GM19238 (cell line): ENCODE measurements around the gene PLD3.

Experiments used
- DNase-seq: peaks from one replicate; pipeline ENCODE4 v3.0.0; 2011; ENCODE audit warnings: low spot score; ENCODE audit not compliant: insufficient read length

Gene PLD3

DNA sequence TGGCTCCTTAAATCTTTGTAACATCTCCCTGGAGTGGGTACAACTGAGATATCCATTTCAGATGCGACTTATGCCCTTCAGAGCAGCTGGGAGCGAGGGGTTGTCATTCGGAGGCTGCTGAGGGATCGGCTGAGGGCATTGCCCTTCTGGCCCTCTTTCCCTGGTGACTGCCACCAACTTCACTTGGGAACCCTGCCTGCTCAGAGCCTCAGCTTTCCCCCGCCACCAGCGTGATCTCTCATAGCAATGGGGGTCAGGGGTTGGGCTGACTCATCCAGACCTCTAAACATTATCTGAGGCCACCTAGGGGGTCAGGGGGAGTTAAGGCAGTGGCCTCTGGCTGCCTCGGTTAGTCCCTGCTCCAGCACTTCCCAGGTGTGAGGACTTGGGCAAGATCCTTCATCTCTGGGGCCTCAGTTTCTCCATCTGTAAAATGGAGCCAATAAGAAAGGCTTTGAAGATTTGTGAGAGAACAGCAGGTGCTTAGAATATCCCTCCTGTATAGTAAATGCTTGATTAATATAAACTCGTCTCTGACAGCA is 63.5 kb downstream of the PLD3 start:
- DNase-seq, result no peak

GRCh38 chr19:40412866-40413265 is 64.4 kb downstream of the PLD3 start:
- no peak for DNase-seq

- no peak for DNase-seq
These were observed 64.9 kb downstream of the PLD3 start, which contains the start of gene PRX for GRCh38 chr19:40413291-40413845. Gene PRX (minus strand): TSS chr19:40413378. CDS start chr19:40407932, 5,446 bp downstream.

GRCh38 chr19:40414542-40415535 is 66.3 kb downstream of the PLD3 start:
- DNase-seq, result no peak

DNA sequence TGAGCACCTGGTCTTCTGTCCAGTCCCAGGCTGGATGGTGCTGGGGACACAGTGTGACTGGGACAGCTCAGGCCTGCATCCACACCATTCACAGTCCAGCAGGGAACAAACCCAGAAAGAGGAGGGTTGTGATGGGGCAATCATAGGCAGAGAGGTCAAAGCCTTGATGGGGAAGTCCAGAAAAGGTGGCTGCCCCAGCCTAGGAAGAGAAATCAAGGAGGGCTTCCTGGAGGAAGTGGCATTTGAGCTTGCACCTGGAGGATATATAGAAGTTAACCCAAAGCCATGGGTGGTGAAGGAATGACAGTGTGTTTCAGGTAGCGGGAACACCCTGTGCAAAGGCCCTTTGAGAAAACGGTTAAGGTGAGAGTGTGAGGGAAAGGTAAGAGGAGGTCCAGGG is 67.3 kb downstream of the PLD3 start:
- DNase-seq, result no peak

- no peak for DNase-seq
These were observed 68.6 kb downstream of the PLD3 start for GRCh38 chr19:40416918-40417642.

DNA sequence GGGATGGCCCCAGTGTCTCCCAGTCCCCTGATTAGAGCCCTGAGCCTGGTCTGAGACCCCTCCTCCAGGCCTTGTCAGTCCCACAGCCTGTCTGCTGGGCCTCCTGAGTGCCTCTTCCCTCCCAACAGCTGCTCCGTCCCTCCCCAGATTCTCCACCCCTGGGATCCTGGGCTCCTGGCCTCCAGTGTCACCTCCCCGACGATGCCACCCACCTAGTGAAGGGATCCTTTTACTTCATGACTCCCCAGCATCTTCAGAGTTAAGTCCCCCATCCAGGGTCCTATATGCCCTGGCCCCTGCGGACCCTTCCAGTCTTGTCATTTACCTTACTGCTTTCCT is 69.1 kb downstream of the PLD3 start:
- no peak for DNase-seq

DNA sequence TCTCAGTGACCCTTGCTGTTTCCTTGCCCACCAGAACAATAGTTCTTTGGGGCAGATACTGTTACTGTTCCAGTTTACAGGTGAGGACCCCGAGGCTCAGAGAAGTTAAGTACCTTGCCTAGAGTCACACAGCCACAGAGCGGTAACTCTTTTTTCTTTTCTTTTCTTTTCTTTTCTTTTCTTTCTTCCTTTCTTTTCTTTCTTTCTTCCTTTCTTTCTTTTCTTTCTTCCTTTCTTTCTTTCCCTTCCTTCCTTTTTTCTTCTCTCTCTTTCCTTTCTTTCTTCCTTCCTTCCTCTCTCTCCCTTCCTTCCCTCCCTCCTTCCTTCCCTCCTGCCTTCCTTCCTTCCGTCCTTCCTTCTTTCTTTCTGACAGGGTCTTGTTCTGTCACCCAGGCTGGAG is 69.5 kb downstream of the PLD3 start:
- no peak for DNase-seq

DNA sequence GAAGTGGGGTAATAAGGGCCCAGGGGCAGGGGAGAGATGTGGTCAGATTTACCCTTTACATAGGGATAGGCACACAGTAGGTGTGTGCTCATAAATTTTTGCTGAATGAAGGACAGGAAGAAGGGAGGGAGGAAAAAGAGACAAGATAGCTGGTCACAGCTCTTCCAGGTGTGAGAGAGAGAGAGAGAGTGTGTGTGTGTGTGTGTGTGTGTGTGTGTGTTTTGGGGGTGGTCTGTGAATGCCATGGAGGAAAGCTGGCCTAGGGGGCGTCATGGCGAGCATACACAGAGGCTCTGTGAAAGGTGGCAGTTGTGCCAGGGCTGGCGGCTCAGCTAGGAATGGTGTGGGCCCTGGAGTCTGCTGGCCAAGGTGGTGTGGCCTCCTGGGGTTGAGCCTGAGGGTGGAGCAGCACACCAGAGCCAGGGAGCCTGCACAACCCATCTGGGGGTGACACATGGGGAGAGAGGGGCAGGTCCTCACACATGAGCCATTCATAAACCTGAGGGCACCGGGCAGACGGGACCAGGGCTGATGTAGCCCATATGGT is 70.6 kb downstream of the PLD3 start:
- DNase-seq, result no peak

GRCh38 chr19:40419780-40420179 is 71.3 kb downstream of the PLD3 start:
- DNase-seq, result no peak

GRCh38 chr19:40420451-40420765 is 71.9 kb downstream of the PLD3 start:
- no peak for DNase-seq

GRCh38 chr19:40420766-40421765 is 72.6 kb downstream of the PLD3 start:
- DNase-seq, result peak; percentile 69

DNA sequence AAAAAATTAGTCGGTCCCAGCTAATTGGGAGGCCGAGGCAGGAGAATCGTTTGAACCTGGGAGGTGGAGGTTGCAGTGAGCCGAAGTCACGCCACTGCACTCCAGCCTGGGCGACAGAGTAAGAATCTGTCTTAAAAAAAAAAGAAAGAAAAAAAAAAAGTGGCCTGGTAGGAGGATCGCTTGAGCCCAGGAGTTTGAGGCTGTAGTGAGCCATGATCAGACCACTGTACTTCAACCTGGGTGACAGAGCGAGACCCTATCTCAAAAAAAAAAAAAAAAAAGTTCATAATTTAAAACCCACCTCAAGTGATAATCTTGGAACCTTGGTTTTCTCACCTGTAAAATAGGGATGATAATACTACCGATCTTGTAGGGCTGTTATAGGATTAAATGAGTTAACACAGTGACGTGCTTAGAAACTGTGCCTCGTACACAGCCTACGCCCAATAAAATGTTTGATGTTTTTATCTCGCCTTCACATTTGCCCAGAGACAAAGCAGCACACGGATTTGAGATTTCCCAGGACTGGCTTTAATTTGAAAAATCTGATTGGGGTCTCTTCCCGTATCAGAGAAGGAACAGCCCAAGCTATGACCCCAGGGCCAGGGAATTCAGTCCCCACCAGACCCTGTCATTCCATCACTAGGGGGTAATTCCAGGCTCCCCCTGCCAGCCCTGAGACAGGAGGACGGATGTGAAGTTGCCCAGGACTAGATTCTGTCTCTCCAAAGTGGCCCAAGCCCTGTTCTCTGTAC is 73.7 kb downstream of the PLD3 start:
- no peak for DNase-seq

DNA sequence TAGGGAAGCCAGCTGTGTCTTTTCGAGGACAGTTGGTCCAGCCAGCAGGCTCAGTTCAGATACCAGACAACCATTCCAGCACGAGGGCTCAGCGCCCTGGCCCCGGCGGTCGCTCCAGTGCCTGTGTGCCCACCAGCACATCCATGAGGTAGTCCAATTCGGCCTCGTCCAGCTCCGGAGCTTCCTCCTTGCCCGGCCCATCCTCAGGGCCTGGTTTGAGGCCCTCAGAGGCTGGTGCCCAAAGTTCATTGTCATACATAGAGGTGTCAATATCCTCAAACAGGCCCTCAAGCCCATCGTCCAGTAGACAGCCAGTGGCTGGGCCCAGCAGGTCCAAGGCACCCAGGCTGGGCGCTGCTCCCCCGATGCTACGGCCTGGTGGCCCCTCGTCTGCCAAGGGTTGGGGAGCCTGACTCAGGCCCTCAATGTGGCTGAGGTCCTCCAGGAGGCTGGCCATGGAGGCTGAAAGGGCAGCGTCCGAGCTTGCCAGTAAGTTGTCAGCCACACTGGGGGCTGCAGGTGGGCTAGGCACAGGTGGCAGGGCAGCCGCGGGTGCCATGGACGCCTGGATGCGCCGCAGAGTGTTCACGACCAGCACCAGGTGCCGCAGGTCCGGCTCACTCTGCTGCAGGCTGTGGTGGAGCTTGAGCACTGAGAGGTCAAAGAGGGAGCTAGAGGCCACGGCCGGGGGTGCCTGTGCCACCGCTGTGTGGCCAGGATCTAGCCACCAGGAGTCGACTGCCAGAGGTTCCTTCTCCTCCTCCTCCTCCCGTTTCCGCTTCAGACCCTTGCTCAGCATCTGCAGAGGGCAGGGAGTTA is 74.5 kb downstream of the PLD3 start:
- no peak for DNase-seq

DNA sequence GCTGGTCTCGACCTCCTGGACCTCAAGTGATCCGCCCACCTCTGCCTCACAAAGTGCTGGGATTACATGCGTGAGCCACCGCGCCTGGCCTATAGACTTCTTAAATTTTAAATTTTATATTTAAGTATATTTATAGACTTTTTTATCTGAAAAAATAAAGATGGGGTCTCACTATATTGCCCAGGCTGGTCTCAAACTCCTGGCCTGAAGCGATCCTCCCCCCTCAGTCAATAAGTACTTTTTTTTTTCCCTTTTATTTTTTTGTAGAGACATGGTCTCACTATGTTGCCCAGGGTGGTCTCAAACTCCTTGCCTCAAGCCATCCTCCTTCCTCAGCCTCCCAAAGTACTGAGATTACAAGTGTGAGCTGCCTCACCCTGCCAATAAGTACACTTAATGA is 75.4 kb downstream of the PLD3 start:
- DNase-seq, result no peak

DNA sequence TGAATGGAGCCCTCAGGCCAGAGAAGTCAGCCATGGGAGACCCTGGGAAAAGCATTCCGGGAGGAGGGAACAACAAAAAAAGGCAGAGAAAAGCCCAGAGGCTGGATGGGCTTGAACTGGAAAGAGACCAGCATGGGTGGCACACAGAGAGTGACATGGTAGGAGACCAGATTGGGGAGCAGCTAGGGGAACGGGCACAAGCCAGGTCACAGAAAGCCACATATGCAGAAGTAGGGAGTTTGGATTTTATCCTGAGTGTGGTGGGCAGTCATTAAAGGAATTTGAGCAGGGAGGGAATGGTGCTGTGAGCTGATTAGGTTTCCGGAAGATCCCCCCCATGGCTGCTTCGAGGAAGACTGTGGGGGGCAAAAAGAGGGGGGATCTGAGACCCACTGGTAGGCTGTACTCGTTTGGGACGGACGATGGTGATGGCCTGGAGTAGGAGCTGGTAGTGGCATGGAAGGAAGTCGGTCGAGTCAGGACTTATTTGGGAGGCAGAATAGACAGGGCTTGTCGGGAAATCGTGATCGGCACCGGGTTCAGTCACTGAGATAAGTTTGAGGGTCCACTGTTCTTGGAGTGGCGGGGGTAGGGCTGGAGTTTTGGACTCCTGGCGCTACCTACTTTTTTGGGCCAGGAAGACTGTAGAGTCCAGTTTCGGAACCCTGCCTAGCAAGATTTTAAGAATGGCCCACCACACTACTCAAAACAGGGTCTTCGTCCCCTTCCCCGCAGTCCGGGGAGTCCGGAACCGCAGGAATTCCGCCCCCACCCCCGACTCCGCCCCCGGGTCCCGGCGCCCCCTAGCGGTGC is 76.3 kb downstream of the PLD3 start:
- no peak for DNase-seq

DNA sequence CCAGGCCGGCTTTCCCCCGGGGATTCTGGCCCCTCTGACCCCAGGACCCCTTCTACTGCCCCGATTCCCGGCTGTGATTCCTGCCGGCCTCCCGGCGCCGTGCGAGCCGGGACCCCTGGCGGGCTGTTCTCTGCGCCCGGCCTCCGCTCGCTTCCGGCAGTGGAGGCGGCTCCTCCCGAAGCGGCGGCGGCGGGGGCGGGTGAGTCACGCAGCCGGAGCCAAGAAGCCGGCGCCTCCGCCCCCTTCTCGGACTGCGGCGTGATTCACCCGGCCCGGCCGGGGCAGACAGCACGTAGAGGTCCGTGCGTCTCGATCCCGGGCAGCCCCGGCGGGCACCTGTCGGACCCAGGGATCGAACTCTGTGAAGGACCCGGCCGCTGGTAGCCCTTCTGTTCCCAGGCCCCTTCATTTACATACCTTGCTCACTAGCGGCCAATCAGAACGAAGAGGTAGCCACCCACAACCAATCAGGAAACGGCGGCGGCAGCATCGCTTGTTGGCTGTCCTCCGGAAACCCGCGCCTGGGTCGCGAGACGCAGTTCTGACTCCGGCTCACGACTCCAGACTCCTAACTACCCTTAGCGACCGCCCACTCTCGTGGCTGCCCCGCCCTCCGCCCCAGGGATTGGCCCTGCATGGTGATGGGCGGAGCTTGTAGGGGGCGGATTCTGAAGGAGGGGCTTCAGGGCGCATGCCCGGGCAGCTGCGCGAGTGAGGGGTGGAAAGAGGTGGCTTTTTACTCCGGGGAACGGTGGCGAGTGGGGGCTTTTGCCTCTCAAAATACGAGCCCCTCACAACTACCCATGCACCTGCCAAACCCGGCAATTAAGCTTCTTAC is 77.2 kb downstream of the PLD3 start, which contains the start of gene SERTAD1:
SERTAD1 (minus strand) TSS at position 543 of the 838 bp plus-strand sequence. CDS start 2,446 bp downstream, outside the sequence.
- peak; percentile 99 for DNase-seq
